Neural progenitor cell (in vitro differentiated cells): Measurements from ENCODE around the gene ZNF180.

ENCODE experiments used
- CTCF ChIP-seq: fragments of 200-600 bp; sonication (generic); IDR thresholded peaks from 2 replicates; pipeline ENCODE4 v1.5.1; 2017; ENCODE audit warnings: antibody characterized with exemption, mild to moderate bottlenecking
- EZH2 ChIP-seq: fragments of 200-600 bp; sonication (generic); IDR thresholded peaks from 2 replicates; pipeline ENCODE4 v1.6.1; 2017; ENCODE audit warnings: antibody characterized with exemption, mild to moderate bottlenecking, moderate library complexity

DNA sequence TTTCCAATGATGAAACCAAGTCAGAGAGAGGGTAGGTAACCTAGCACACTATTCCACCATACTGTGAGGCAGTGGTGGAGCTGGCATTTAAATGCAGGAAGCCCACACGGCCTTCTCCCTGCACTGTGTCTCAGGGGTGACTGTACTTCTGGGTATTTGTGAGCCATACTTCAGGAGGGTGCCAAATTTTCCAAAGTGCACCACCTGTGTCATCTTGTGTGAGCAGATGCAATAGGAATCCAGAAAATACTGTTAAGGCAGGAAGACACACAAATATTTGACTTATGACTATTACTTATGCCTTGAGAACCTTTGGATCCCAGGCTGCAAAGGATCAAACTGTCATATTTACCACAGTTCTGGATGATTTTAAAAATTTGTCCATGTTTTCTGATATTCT is 69.4 kb downstream of the ZNF180 start:
- no peak for TF ChIP-seq EZH2
- no peak for TF ChIP-seq CTCF
